ENCODE results near the gene AKR7A3.

AKR7A3 gene

DNA sequence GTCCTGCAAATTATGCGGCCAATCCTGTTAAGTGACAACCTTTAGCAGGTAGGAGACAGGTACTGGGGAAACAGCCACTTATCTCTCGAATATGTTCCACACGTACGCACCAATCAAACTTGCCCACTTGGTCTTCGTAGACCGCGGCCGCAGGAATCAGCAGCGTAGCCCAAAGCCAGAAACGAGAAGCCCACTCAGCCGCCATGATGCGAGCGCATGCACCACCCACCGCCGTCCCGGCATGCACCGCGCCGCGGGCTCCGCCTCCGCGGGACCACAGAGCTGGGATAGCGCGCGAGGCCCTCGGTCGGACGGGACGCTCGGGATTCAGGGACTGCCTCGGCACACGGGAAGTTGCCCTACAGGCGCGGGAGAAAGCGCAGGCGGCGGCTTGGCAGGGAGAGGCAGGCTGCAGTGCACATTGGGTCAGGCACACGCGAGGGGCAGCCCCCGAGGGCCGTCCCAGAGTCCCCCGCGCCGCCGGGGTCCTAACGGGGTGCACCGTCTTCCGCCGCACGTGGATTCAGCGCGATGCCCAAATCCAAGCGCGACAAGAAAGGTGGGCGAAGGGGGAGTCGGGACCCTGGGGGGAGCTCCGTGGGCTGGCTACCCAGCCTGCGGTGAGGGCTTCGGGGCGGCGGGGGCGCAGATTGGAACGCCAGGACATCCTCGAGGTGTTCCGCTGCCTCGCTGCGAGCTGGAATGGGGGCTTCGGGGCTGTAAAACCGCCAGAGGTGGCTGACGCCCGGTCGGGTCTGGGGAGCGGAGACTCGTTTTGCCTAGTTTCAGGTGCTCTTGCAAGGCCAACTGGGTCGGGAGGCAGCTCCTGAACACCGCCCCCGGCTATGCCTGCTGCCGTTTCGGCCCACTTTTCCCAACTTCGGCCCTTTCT, 37.0 kb downstream of the AKR7A3 start, which contains the start of the genes EMC1 and MRTO4:
Gene EMC1, minus strand, starts transcription at position 220 of the 892 bp plus-strand sequence. Its CDS starts 15 bp downstream, at position 205.
Gene MRTO4, plus strand, starts transcription at position 501 of the 892 bp plus-strand sequence. Its CDS starts 31 bp downstream, at position 532.
- peak; percentile 43 for DNase-seq

DNA sequence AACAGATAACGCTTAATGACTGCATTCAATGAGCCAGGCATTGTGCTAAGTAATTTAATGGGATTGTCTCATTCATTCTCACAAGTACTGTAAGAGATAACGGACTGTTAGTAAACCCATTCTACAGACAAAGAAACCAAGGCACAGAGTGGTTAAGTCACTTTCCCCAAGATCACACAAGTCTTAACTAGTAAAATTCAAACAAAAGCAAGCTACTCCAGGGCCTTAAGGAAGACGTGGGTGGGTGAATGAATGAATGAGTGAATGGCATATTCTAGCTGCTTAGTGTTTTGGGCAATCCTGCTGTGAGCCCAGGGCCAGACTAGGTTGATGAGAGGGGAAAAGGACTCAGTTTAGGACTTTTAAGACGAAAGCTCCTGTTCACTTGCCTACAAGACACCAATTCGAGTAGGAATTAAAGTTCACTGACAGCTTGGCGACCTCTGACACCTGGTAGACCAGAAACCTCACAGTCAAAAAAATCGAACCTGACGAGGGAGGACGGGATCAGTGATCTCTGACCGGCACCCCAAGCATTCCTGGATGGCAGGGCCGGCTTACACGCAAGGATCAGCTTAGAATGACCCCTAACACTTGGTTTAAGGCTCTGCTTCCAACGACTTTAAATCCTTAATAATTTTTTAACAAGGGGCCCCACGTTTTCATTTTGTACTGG, 37.8 kb downstream of the AKR7A3 start:
- no peak for DNase-seq

DNA sequence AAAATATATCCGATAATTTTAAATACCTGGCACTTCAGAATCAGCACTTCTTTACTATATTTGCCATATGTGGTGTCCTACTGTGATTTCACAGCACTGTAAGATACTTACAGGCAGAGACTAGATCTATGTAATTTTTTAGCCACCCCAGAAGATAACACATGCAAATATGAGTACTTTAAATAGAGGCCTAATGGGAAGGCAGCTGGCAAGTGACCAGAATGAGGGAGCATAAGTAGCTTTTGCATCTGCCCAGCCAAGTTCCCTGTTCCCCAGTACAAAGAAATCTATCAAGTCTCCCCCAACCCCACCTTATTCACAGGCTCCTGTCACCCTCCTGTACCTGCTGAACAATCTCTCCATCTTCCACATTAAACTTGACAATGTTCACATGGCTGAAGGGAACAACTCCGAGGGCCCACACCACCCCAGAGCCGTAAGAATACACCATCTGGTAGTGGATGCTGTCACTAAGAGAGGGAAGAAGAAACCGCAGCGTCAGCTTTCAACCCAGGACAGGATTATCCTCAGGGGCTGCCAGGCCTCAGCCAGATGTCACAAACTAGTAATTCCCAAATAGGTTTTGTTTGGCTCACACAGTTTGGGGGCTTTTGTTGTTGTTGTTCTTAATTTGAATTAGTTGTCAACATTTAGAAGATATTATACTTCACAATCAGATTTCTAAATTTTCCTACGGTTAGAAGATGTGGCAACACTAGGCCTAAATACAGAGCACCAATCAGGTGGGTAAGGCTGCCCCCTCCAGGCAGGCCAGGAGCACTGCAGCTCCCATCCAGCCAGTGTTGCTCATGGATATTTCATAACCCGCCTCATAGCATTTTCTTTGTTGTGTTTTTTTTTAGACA, 47.7 kb downstream of the AKR7A3 start:
- DNase-seq = peak; percentile 51

DNA sequence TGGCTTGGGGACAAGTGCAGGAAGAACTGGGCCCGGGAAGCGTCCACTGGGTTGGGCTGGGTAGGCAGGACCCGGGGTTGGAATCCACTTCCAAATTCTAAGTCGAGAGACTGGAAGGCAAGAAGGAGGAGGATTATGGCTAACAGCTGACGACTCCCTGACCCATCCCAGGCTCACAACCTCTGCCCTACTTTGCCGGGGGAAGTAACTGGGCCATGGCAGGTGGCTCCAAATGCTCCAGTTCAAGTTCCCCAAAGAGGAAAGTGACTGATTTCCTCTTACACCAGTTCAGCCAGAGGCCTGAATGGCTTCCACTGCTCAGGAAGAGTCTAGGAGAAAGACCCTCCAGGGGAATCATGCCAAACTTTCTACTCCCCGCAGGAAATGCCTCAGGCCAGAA, 48.7 kb downstream of the AKR7A3 start:
- no peak for DNase-seq

DNA sequence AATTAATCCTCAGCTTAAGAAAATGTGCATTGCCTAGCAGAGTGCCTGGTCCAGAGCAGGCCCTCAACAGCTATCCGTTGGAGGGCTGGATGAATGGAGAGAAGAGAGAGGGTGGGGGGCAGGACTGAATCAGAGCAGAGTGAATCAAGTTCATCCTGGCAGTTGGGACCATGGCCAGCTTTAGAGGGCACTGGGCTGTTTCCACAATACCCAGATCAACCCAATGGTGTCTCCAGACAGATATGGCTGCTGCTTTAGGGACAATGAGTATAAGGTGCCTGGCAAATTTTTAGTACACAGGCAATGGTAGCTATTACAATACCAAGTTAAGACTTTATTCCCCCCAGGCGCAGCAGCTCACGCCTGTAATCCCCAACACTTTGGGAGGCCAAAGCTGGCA, 54.3 kb downstream of the AKR7A3 start:
- no peak for DNase-seq

All from DMS 273 treated with DMSO at 0.1 percent for 48 hours (cell line).